Endodermal cell (in vitro differentiated cells): ENCODE data around the gene LRRC43. TPM values are rescaled to one million over a fixed set of nuclear protein-coding genes. Genes with fewer than 3 reads are reported as not detected.

Source experiments
- DNase-seq: peaks from one replicate; pipeline ENCODE4 v3.0.0-alpha.2; 2017
- H3K27ac ChIP-seq: 2 replicates; pipeline ENCODE4 v1.5.1; 2013; ENCODE audit warnings: mild to moderate bottlenecking, low read depth, low read length, moderate library complexity
- H3K27me3 ChIP-seq: 2 replicates; pipeline ENCODE4 v1.6.1; 2013; ENCODE audit warnings: mild to moderate bottlenecking, low read length, moderate library complexity; ENCODE audit not compliant: insufficient read depth, control insufficient read depth, poor library complexity, severe bottlenecking
- H3K36me3 ChIP-seq: 2 replicates; pipeline ENCODE4 v1.7.0; 2013; ENCODE audit warnings: mild to moderate bottlenecking, low read length, moderate library complexity; ENCODE audit not compliant: control insufficient read depth, insufficient read depth
- H3K4me1 ChIP-seq: one replicate; pipeline ENCODE4 v1.7.0; 2013; ENCODE audit warnings: low read length; ENCODE audit not compliant: control insufficient read depth, insufficient read depth
- H3K4me3 ChIP-seq: 2 replicates; pipeline ENCODE4 v1.5.1; 2013; ENCODE audit warnings: mild to moderate bottlenecking, low read length, moderate library complexity
- H3K9ac ChIP-seq: 2 replicates; pipeline ENCODE4 v1.6.1; 2013; ENCODE audit warnings: mild to moderate bottlenecking, low read length, moderate library complexity; ENCODE audit not compliant: poor library complexity, severe bottlenecking; ENCODE audit errors: extremely low read depth
- H3K9me3 ChIP-seq: 2 replicates; pipeline ENCODE4 v1.6.1; 2013; ENCODE audit warnings: mild to moderate bottlenecking, low read length, moderate library complexity; ENCODE audit not compliant: control insufficient read depth
- H3K27ac Mint-ChIP-seq: 2 replicates; pipeline ENCODE4 v1.8.0; 2020; ENCODE audit warnings: mixed read lengths
- H3K27me3 Mint-ChIP-seq: 2 replicates; pipeline ENCODE4 v1.8.0; 2021; ENCODE audit warnings: mild to moderate bottlenecking, mixed read lengths; ENCODE audit not compliant: insufficient read depth
- H3K36me3 Mint-ChIP-seq: 2 replicates; pipeline ENCODE4 v1.8.0; 2020; ENCODE audit warnings: low read depth, mixed read lengths
- H3K4me1 Mint-ChIP-seq: 2 replicates; pipeline ENCODE4 v1.8.0; 2020; ENCODE audit warnings: mixed read lengths
- H3K4me3 Mint-ChIP-seq: 2 replicates; pipeline ENCODE4 v1.8.0; 2020; ENCODE audit warnings: mild to moderate bottlenecking, moderate library complexity, mixed read lengths
- H3K9me3 Mint-ChIP-seq: 2 replicates; pipeline ENCODE4 v1.8.0; 2020; ENCODE audit warnings: mild to moderate bottlenecking, mixed read lengths
- CTCF ChIP-seq: fragments of 200-600 bp; sonication (generic); conservative IDR thresholded peaks from 2 replicates; pipeline ENCODE4 v1.5.0; 2021; ENCODE audit warnings: antibody characterized with exemption, mild to moderate bottlenecking
- WGBS, 2 experiments: methylation state at CpG; one replicate each; pipeline versions ENCODE4 v1.1.5 to v1.1.7; 2013; ENCODE audit warnings: missing lambda C conversion rate in 2 of 2, mixed read lengths in 1 of 2; ENCODE audit not compliant: insufficient coverage in 1 of 2, insufficient read length in 1 of 2; 5-methylcytosine and 5-hydroxymethylcytosine counted together
- total RNA-seq, 2 donors: library from RNA; stranded (reverse); fragmentation: NEBNext Ultra II Directional in 1 of 2; extraction: Animal tissue kit (Norgen Biotek cat#: 25700) in 1 of 2; gene quantifications; 2 replicates in 1 of 2; 3 replicates in 1 of 2; pipeline ENCODE4 v1.2.1, GENCODE V29; 2021

LRRC43 gene
- total RNA-seq, 2 donors from 2014 or later = 1.5 to 2.4 TPM

- no peaks in the 10 kb centered on the region for H3K4me1 Mint-ChIP-seq
- Histone ChIP-seq H3K4me1 (no peaks in the 10 kb centered on the region), H3K27me3 (no peaks in the 10 kb centered on the region), H3K4me3 (no peak overlapping the region), H3K9ac (no peak overlapping the region), H3K27ac (no peak overlapping the region), H3K36me3 (peaks cover 93% of the 10 kb centered on the region), H3K9me3 (no peaks in the 10 kb centered on the region)
- TF ChIP-seq CTCF = no peak
- no peak for DNase-seq
- H3K36me3 Mint-ChIP-seq = peaks cover 77% of the 10 kb centered on the region
- 100% methylated on average over 1 of the region's 1 CpG for WGBS, 2 experiments
- no peak overlapping the region for H3K27ac Mint-ChIP-seq
- H3K27me3 Mint-ChIP-seq = no peaks in the 10 kb centered on the region
- H3K4me3 Mint-ChIP-seq = no peak overlapping the region
- no peaks in the 10 kb centered on the region for H3K9me3 Mint-ChIP-seq
Measured at GRCh38 chr12:122216445-122216844, 33.5 kb downstream of the LRRC43 start.

- H3K36me3 Mint-ChIP-seq = peaks cover 42% of the 10 kb centered on the region
- H3K4me3 ChIP-seq = peak within 1 kb of the TSS; percentile 93
- WGBS, 2 experiments = 0 to 1% methylated on average over 21 to 73 of the region's 74 CpGs
Measured at GRCh38 chr12:122225683-122226365, 42.9 kb downstream of the LRRC43 start, which contains the start of gene DIABLO. Gene DIABLO, minus strand, starts transcription at chr12:122226052. Its CDS starts 38 bp downstream, at chr12:122226014.

GRCh38 chr12:122226366-122227125, 43.6 kb downstream of the LRRC43 start:
- Histone ChIP-seq H3K27ac (peak overlapping the region; percentile 42), H3K36me3 (peaks cover 34% of the 10 kb centered on the region), H3K9ac (no peak overlapping the region), H3K9me3 (no peaks in the 10 kb centered on the region), H3K4me1 (peaks cover 3% of the 10 kb centered on the region), H3K4me3 (no peak overlapping the region), H3K27me3 (no peaks in the 10 kb centered on the region)
- Mint-ChIP-seq H3K9me3 (no peaks in the 10 kb centered on the region), H3K36me3 (peaks cover 42% of the 10 kb centered on the region), H3K4me3 (no peak overlapping the region), H3K27ac (no peak overlapping the region), H3K27me3 (peaks cover 3% of the 10 kb centered on the region), H3K4me1 (peaks cover 21% of the 10 kb centered on the region)
- no peak for TF ChIP-seq CTCF
- no peak for DNase-seq
- 29 to 36% methylated on average over 16 to 53 of the region's 55 CpGs for WGBS, 2 experiments

More at GRCh38 chr12:122225683-122226365, 42.9 kb downstream of the LRRC43 start, which contains the start of gene DIABLO:
- H3K27me3 Mint-ChIP-seq = peaks cover 3% of the 10 kb centered on the region
- Histone ChIP-seq H3K9me3 (no peaks in the 10 kb centered on the region), H3K9ac (peak within 1 kb of the TSS; percentile 96), H3K36me3 (peaks cover 34% of the 10 kb centered on the region), H3K27ac (peak within 1 kb of the TSS; percentile 97), H3K27me3 (no peaks in the 10 kb centered on the region), H3K4me1 (peaks cover 3% of the 10 kb centered on the region)
- peaks cover 21% of the 10 kb centered on the region for H3K4me1 Mint-ChIP-seq
- H3K4me3 Mint-ChIP-seq = peak within 1 kb of the TSS; percentile 94
- peak; percentile 100 for DNase-seq
- no peaks in the 10 kb centered on the region for H3K9me3 Mint-ChIP-seq
- H3K27ac Mint-ChIP-seq = peak within 1 kb of the TSS; percentile 94
- no peak for TF ChIP-seq CTCF
